T-cell (primary cell): ENCODE results near the gene PAFAH1B2. TPM values are rescaled to one million over a fixed set of nuclear protein-coding genes. Genes with fewer than 3 reads are reported as not detected.
"Not testable (repeated sequence)": the region's sequence is repeated elsewhere in the genome, so short reads cannot be mapped to it uniquely, and the experiment has no call there.

Source experiments
- ATAC-seq, 4 experiments: fragments of 200-7000 bp in 3 of 4; fragments of 150-1000 bp in 1 of 4; cut with Tn5 transposase; replicated peaks in 1 of 4; 1 replicate in 3 of 4; 2 replicates in 1 of 4; pipeline ENCODE4 v1.10.0; 2021; ENCODE audit warnings: moderate library complexity in 3 of 4, mild to moderate bottlenecking in 2 of 4, moderate number of reproducible peaks in 1 of 4
- CTCF ChIA-PET, 2 donors: fragments of 300-600 bp; sonication (Branson Sonifier 250); formaldehyde crosslinking; loops; one replicate each; lab custom pipeline; 2022; ENCODE audit warnings: antibody characterized with exemption in 2 of 2; lab: Charles Lee
- POLR2A ChIA-PET, 2 donors: fragments of 300-600 bp; sonication (Branson Sonifier 250); formaldehyde crosslinking; loops; one replicate each; lab custom pipeline; 2022; ENCODE audit warnings: antibody characterized with exemption in 2 of 2; lab: Charles Lee
- DNase-seq, 35 experiments: peaks; one replicate each; pipeline versions ENCODE4 v3.0.0 to v3.0.0-alpha.2; 2013 to 2023
- H3K27ac ChIP-seq: one replicate; pipeline ENCODE4 v1.5.1; 2013; ENCODE audit warnings: low read length
- H3K27me3 ChIP-seq, 2 experiments: replicated peaks in 1 of 2; 1 replicate in 1 of 2; 2 replicates in 1 of 2; pipeline versions ENCODE4 v1.6.1 to v1.7.0; 2013; ENCODE audit warnings: low read length in 1 of 2, mixed read lengths in 1 of 2; ENCODE audit not compliant: control insufficient read depth in 2 of 2, insufficient read depth in 2 of 2; ENCODE audit errors: extremely low read depth in 1 of 2
- H3K36me3 ChIP-seq, 2 donors: 1 replicate in 1 of 2; 2 replicates in 1 of 2; pipeline versions ENCODE4 v1.6.1 to v1.7.0; 2013; ENCODE audit warnings: low read length in 1 of 2; ENCODE audit not compliant: control insufficient read depth in 2 of 2, insufficient read depth in 1 of 2; ENCODE audit errors: extremely low read depth in 1 of 2
- H3K4me1 ChIP-seq, 2 experiments: 1 replicate in 1 of 2; 2 replicates in 1 of 2; pipeline versions ENCODE4 v1.6.1 to v1.7.0; 2013; ENCODE audit warnings: low read length in 2 of 2, mixed read lengths in 1 of 2; ENCODE audit not compliant: insufficient read depth in 2 of 2, control insufficient read depth in 1 of 2; ENCODE audit errors: extremely low read depth in 1 of 2
- H3K4me3 ChIP-seq, 2 donors: 1 replicate in 1 of 2; 2 replicates in 1 of 2; pipeline versions ENCODE4 v1.5.1 to v1.7.0; 2013; ENCODE audit warnings: mild to moderate bottlenecking in 2 of 2, low read length in 1 of 2, moderate library complexity in 1 of 2; ENCODE audit not compliant: control insufficient read depth in 1 of 2; ENCODE audit errors: extremely low read depth in 1 of 2
- H3K9me3 ChIP-seq: 2 replicates; pipeline ENCODE4 v1.7.0; 2013
- H3K27ac Mint-ChIP-seq, 2 donors: one replicate each; pipeline ENCODE4 v1.8.0; 2020 to 2021; ENCODE audit warnings: mild to moderate bottlenecking in 2 of 2, mixed read lengths in 2 of 2
- H3K27me3 Mint-ChIP-seq, 2 donors: one replicate each; pipeline ENCODE4 v1.8.0; 2021 to 2022; ENCODE audit warnings: mixed read lengths in 2 of 2
- H3K36me3 Mint-ChIP-seq: one replicate; pipeline ENCODE4 v1.8.0; 2021; ENCODE audit warnings: mixed read lengths
- H3K4me1 Mint-ChIP-seq, 3 donors: one replicate each; pipeline ENCODE4 v1.8.0; 2020 to 2022; ENCODE audit warnings: mixed read lengths in 3 of 3, mild to moderate bottlenecking in 1 of 3
- H3K4me3 Mint-ChIP-seq, 3 donors: one replicate each; pipeline ENCODE4 v1.8.0; 2020 to 2022; ENCODE audit warnings: mild to moderate bottlenecking in 3 of 3, mixed read lengths in 3 of 3, moderate library complexity in 3 of 3
- H3K9me3 Mint-ChIP-seq, 3 donors: one replicate each; pipeline ENCODE4 v1.8.0; 2020 to 2022; ENCODE audit warnings: mixed read lengths in 3 of 3
- WGBS: methylation state at CpG from one replicate; pipeline ENCODE4 v1.1.5; 2013; ENCODE audit warnings: missing lambda C conversion rate; ENCODE audit not compliant: insufficient coverage; 5-methylcytosine and 5-hydroxymethylcytosine counted together
- total RNA-seq, 35 experiments: library from RNA in 6 of 35; stranded (reverse) in 6 of 35; fragments of 120-200 nt in 1 of 35; gene quantifications; one replicate each; pipeline versions ENCODE4 v1.2.1 to v1.2.4 and lab custom pipeline; 2013 to 2026

PAFAH1B2 gene
- total RNA-seq, 5 donors from 2014 or later (not counting 1 experiment from before 2014, with no cell fraction given) = 44.1 to 55.9 (median 55.6) TPM

DNA sequence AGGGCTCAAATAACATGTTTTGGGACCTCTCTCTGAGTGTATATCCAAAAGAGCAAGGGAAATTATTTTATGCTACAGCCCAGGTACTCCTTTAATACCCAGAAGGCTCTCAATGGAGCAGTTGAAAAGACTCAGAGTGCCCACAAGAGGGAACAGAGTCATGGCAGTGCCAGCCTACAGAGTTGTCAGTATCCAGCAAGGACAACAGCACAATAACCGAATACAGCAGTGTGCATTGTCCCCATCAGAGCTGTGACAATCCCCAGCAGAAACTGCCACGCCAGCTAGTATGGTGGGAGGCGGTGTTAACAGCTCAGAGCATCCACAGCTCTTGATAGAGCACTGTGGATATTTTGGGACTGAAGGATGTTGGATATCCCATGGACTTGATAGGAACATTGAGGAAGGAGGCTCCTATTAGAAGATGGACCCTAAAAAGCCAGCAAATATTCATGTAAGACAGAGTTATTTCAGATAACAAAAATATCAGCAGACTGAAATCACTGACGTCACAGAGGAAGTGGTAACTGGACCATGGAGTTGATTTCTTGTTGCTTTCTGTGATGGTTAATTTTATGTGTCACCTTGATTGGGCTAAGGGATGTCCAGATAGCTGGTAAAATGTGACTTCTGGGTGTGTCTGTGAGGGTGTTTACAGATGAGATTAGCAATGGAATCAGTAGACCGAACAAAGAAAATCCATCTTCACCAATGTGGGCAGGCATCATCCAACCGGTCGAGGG lies 17.7 kb upstream of the PAFAH1B2 start:
- Histone ChIP-seq H3K4me1 (no peaks in the 10 kb centered on the region), H3K27me3 (no peaks in the 10 kb centered on the region), H3K9me3 (no peaks in the 10 kb centered on the region), H3K27ac (no peak overlapping the region), H3K36me3 (no peaks in the 10 kb centered on the region), H3K4me3 (no peak overlapping the region)
- no peaks in the 10 kb centered on the region for H3K36me3 Mint-ChIP-seq
- ATAC-seq (no peak), DNase-seq (no peak)
- no peaks in the 10 kb centered on the region for H3K9me3 Mint-ChIP-seq
- H3K4me1 Mint-ChIP-seq = no peaks in the 10 kb centered on the region
- WGBS = 100% methylated on average over 4 of the region's 7 CpGs
- H3K27ac Mint-ChIP-seq = no peak overlapping the region
- no peak overlapping the region for H3K4me3 Mint-ChIP-seq
- POLR2A ChIA-PET = interaction anchor here in 1 of 2 donors (0.6 kb wide), 1 partner anchor 22 kb away, joined by 9 read pairs; no protein-coding TSS in a partner anchor
- H3K27me3 Mint-ChIP-seq = peaks cover 0 to 2% of the 10 kb centered on the region in 2 donors
- CTCF ChIA-PET = interaction anchor here (0.6 kb wide), 2 partner anchors 20 to 46 kb away, joined by 3 to 4 read pairs; no protein-coding TSS in a partner anchor

DNA sequence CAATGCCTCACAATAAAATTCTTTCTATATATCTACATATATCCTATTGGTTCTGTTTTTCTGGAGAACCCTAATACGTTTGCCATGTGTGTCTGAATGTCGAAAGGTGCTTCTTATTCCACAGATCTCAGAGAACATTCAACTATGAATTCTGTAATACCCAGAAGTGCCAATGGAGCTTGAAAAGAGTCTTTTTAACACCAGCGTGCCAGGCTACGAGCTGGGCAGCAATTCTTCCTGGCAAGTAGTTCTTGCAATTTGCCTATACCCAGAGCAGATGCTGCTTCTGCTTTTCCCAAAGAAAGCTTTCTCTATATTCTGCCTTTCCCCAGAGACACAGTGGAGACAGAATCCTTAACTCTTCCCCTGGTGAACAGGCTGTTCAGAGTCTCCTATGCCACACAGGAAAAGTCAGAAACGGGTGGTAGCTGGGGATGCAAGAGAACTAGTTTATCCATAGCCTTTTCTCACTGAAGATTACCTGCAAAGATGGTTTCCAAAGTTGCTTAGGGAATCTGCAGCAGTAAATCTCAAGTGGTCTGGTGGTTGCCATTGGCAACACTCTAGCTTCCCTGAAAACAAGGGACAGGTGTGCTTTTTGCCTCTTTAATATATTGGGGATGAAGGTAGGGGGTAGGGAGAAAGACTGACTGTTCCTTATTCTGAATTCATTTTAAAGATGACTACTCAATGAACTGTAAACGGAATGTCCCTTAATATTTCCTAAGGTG lies 16.8 kb upstream of the PAFAH1B2 start:
- DNase-seq = no peak
- Mint-ChIP-seq H3K4me1 (no peaks in the 10 kb centered on the region), H3K4me3 (no peak overlapping the region), H3K27me3 (peaks cover 0 to 2% of the 10 kb centered on the region in 2 donors), H3K36me3 (no peaks in the 10 kb centered on the region), H3K27ac (no peak overlapping the region), H3K9me3 (no peaks in the 10 kb centered on the region)
- 100% methylated on average over 3 of the region's 6 CpGs for WGBS
- H3K4me1 ChIP-seq = no peaks in the 10 kb centered on the region
- H3K27ac ChIP-seq = no peak overlapping the region
- no peak overlapping the region for H3K4me3 ChIP-seq
- no peak for ATAC-seq
- ChIA-PET CTCF (no interaction called here), POLR2A (interaction anchor here in 1 of 2 donors (0.7 kb wide), 1 partner anchor 202 kb away, joined by 10 read pairs; no protein-coding TSS in a partner anchor)
- no peaks in the 10 kb centered on the region for H3K27me3 ChIP-seq
- H3K9me3 ChIP-seq = no peaks in the 10 kb centered on the region
- no peaks in the 10 kb centered on the region for H3K36me3 ChIP-seq

DNA sequence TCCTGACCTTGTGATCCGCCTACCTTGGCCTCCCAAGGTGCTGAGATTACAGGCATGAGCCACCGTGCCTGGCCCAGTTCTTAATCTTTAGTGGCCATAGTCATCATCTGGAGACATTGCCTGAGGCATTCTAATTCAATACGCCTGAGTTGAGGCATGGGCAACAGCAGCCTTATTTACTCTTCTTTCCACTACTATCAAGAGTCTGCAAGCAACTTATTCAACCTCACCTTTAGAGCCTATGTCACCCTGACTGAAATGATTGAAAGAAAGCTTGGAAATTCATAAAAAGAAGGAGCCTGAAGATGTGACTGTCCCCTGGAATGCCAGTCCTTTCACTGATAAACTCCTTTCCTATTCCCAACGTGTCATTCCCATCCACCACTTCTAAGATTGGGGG lies 15.8 kb upstream of the PAFAH1B2 start:
- Histone ChIP-seq H3K4me1 (no peaks in the 10 kb centered on the region), H3K27me3 (no peaks in the 10 kb centered on the region), H3K4me3 (no peak overlapping the region), H3K36me3 (no peaks in the 10 kb centered on the region), H3K9me3 (no peaks in the 10 kb centered on the region), H3K27ac (no peak overlapping the region)
- peaks cover 0 to 2% of the 10 kb centered on the region in 2 donors for H3K27me3 Mint-ChIP-seq
- WGBS = 66% methylated on average over 2 of the region's 4 CpGs
- H3K4me3 Mint-ChIP-seq = no peak overlapping the region
- CTCF ChIA-PET = interaction anchor here in 1 of 2 donors (0.5 kb wide), 1 partner anchor 353 kb away, joined by 5 read pairs; no protein-coding TSS in a partner anchor
- peaks cover 0 to 3% (median 0%) of the 10 kb centered on the region in 3 donors for H3K4me1 Mint-ChIP-seq
- no peaks in the 10 kb centered on the region for H3K36me3 Mint-ChIP-seq
- no peak overlapping the region for H3K27ac Mint-ChIP-seq
- DNase-seq (no peak), ATAC-seq (no peak)
- H3K9me3 Mint-ChIP-seq = no peaks in the 10 kb centered on the region
- POLR2A ChIA-PET = no interaction called here

DNA sequence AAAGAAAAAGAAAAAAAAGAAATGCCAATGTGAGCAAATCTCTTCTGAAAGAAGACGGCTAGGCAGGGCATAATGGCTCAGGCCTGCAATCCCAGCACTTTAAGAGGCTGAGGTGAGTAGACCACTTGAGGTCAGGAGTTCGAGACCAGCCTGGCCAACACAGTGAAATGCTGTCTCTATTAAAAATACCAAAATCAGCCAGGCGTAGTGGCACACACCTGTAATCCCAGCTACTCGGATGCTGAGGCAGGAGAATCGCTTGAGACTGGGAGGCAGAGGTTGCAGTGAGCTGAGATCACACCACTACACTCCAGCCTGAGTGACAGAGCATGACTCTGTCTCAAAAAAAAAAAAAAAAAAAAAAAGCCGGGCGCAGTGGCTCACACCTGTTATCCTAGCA lies 13.7 kb upstream of the PAFAH1B2 start:
- H3K4me1 ChIP-seq, DNase-seq, H3K27me3 Mint-ChIP-seq, H3K27me3 ChIP-seq, H3K4me3 ChIP-seq, H3K4me1 Mint-ChIP-seq, H3K27ac Mint-ChIP-seq, H3K9me3 ChIP-seq, H3K27ac ChIP-seq, H3K4me3 Mint-ChIP-seq, ATAC-seq, H3K9me3 Mint-ChIP-seq, H3K36me3 ChIP-seq, H3K36me3 Mint-ChIP-seq: not testable (repeated sequence)
- 100% methylated on average over 3 of the region's 7 CpGs for WGBS
- POLR2A ChIA-PET = interaction anchor here in 1 of 2 donors (0.6 kb wide), 1 partner anchor 20 kb away, joined by 3 read pairs; no protein-coding TSS in a partner anchor
- CTCF ChIA-PET = interaction anchor here in 1 of 2 donors (0.7 kb wide), 2 partner anchors 359 to 1493 kb away, joined by 3 to 6 read pairs; no protein-coding TSS in a partner anchor

DNA sequence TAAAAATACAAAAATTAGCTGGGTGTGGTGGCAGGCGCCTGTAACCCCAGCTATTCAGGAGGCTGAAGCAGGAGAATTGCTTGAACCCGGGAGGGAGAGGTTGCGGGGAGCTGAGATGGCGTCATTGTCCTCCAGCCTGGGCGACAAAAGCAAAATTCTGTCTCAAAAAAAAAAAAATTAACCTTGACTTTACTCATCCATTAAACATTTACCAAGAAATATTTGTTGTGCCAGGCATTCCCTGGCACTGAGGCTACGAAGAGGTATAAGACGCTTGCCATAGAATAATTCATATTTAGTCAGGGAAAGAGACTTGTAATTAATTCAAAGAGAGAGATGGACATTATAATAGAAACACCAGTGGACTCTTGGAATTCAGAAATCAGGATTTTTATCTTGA lies 13.2 kb upstream of the PAFAH1B2 start:
- Histone ChIP-seq H3K4me1 (no peaks in the 10 kb centered on the region), H3K9me3 (no peaks in the 10 kb centered on the region), H3K4me3 (no peak overlapping the region), H3K27ac (no peak overlapping the region), H3K27me3 (no peaks in the 10 kb centered on the region), H3K36me3 (no peaks in the 10 kb centered on the region)
- ChIA-PET POLR2A (no interaction called here), CTCF (interaction anchor here in 1 of 2 donors (0.7 kb wide), 1 partner anchor 359 kb away, joined by 3 read pairs; no protein-coding TSS in a partner anchor)
- H3K4me3 Mint-ChIP-seq = no peak overlapping the region
- peaks cover 0 to 2% of the 10 kb centered on the region in 2 donors for H3K27me3 Mint-ChIP-seq
- ATAC-seq = no peak
- no peaks in the 10 kb centered on the region for H3K36me3 Mint-ChIP-seq
- WGBS = no CpG with 5 or more reads among the region's 7 CpGs
- H3K9me3 Mint-ChIP-seq = no peaks in the 10 kb centered on the region
- peaks cover 0 to 3% (median 0%) of the 10 kb centered on the region in 3 donors for H3K4me1 Mint-ChIP-seq
- no peak overlapping the region for H3K27ac Mint-ChIP-seq
- DNase-seq = no peak

DNA sequence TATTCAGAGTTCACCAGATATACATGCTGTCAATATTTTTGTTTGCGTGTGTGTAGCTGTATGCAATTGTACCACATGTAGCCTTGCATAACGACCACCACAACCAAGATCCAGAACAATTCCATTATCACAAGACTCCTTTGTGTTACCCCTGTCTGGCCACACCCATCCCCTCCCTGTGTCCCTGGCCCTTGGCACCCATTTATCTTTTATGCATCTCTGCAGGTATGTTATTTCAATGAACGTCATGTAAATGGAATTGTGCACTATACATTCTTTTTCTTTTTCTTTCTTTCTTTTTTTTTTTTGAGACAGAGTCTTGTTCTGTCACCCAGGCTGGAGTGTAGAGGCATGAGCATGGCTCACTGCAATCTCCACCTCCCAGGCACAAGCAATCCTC lies 9.7 kb upstream of the PAFAH1B2 start:
- CTCF ChIA-PET = interaction anchor here in 1 of 2 donors (0.7 kb wide), 1 partner anchor 254 kb away, joined by 3 read pairs; no protein-coding TSS in a partner anchor
- Mint-ChIP-seq H3K4me1 (peaks cover 0 to 3% (median 0%) of the 10 kb centered on the region in 3 donors), H3K27me3 (peaks cover 0 to 9% of the 10 kb centered on the region in 2 donors), H3K4me3 (no peak overlapping the region), H3K36me3 (no peaks in the 10 kb centered on the region), H3K27ac (no peak overlapping the region), H3K9me3 (no peaks in the 10 kb centered on the region)
- H3K4me1 ChIP-seq = no peaks in the 10 kb centered on the region
- ATAC-seq (no peak), DNase-seq (no peak)
- no peaks in the 10 kb centered on the region for H3K36me3 ChIP-seq
- no peaks in the 10 kb centered on the region for H3K9me3 ChIP-seq
- no peak overlapping the region for H3K27ac ChIP-seq
- no CpG with 5 or more reads among the region's 3 CpGs for WGBS
- POLR2A ChIA-PET = no interaction called here
- no peak overlapping the region for H3K4me3 ChIP-seq
- peaks cover 0 to 8% of the 10 kb centered on the region in 2 experiments for H3K27me3 ChIP-seq
